ENCODE data around the gene ASB9.

GRCh38 chrX:15204130-15204751 lies 65.6 kb downstream of the ASB9 start:
- no peak for TF ChIP-seq CTCF (IDR thresholded peaks at IDR 0.05)
- TF ChIP-seq POLR2A (IDR thresholded peaks at IDR 0.05) = no peak
